GM23248 (cell line): ENCODE data around the gene TGFB3. TPM values are rescaled to one million over a fixed set of nuclear protein-coding genes. Genes with fewer than 3 reads are reported as not detected.

Experiments
- DNase-seq: peaks from one replicate; pipeline ENCODE4 v3.0.0-alpha.2; 2015
- H2AFZ ChIP-seq: fragments of 200-600 bp; sonication (generic); 2 replicates; pipeline ENCODE4 v1.6.1; 2016; ENCODE audit warnings: antibody characterized with exemption
- H3F3A ChIP-seq: fragments of 200-600 bp; sonication (generic); 2 replicates; pipeline ENCODE4 v1.6.1; 2016; ENCODE audit warnings: mild to moderate bottlenecking, antibody characterized with exemption, mixed run types; ENCODE audit not compliant: insufficient read depth
- H3K27ac ChIP-seq: fragments of 200-600 bp; sonication (generic); 2 replicates; pipeline ENCODE4 v1.5.1; 2016; ENCODE audit warnings: mild to moderate bottlenecking
- H3K27me3 ChIP-seq: fragments of 200-600 bp; sonication (generic); replicated peaks from 2 replicates; pipeline ENCODE4 v1.6.1; 2016; ENCODE audit warnings: mild to moderate bottlenecking; ENCODE audit not compliant: insufficient read depth
- H3K36me3 ChIP-seq: fragments of 200-600 bp; sonication (generic); 2 replicates; pipeline ENCODE4 v1.6.1; 2016; ENCODE audit warnings: low read depth, mild to moderate bottlenecking
- H3K4me1 ChIP-seq: fragments of 200-600 bp; sonication (generic); 2 replicates; pipeline ENCODE4 v1.6.1; 2016; ENCODE audit warnings: mild to moderate bottlenecking; ENCODE audit not compliant: insufficient read depth
- H3K4me2 ChIP-seq: fragments of 200-600 bp; sonication (generic); one replicate; pipeline ENCODE4 v1.6.1; 2016; ENCODE audit warnings: mild to moderate bottlenecking; ENCODE audit not compliant: unreplicated experiment
- H3K4me3 ChIP-seq: fragments of 200-600 bp; sonication (generic); 2 replicates; pipeline ENCODE4 v1.5.1; 2016; ENCODE audit warnings: mild to moderate bottlenecking
- H3K79me2 ChIP-seq: fragments of 200-600 bp; sonication (generic); 2 replicates; pipeline ENCODE4 v1.6.1; 2016; ENCODE audit warnings: mild to moderate bottlenecking; ENCODE audit not compliant: insufficient read depth
- H3K9ac ChIP-seq: fragments of 200-600 bp; sonication (generic); 2 replicates; pipeline ENCODE4 v1.6.1; 2016; ENCODE audit warnings: mild to moderate bottlenecking
- H3K9me2 ChIP-seq: fragments of 200-600 bp; sonication (generic); 2 replicates; pipeline ENCODE4 v1.6.1; 2016; ENCODE audit warnings: mixed run types, mild to moderate bottlenecking, moderate library complexity; ENCODE audit not compliant: insufficient read depth
- H3K9me3 ChIP-seq: fragments of 200-600 bp; sonication (generic); one replicate; pipeline ENCODE4 v1.6.1; 2017; ENCODE audit warnings: low read depth
- H4K20me1 ChIP-seq: fragments of 200-600 bp; sonication (generic); 2 replicates; pipeline ENCODE4 v1.6.0; 2016; ENCODE audit not compliant: insufficient read depth
- EZH2 ChIP-seq: fragments of 200-600 bp; sonication (generic); IDR thresholded peaks from 2 replicates; pipeline ENCODE4 v1.6.1; 2018; ENCODE audit warnings: antibody characterized with exemption, mild to moderate bottlenecking; ENCODE audit not compliant: insufficient read depth, poor library complexity, severe bottlenecking
- EZH2phosphoT487 ChIP-seq: fragments of 200-600 bp; sonication (generic); IDR thresholded peaks from 2 replicates; pipeline ENCODE4 v1.6.1; 2018; ENCODE audit warnings: antibody characterized with exemption, moderate library complexity, mild to moderate bottlenecking, low read depth; ENCODE audit not compliant: insufficient read depth
- WGBS, 2 experiments: methylation state at CpG; one replicate each; pipeline ENCODE4 v1.1.6; 2015 to 2017; ENCODE audit warnings: low lambda C conversion rate in 2 of 2, low coverage in 1 of 2; ENCODE audit errors: missing lambda C conversion rate in 2 of 2; 5-methylcytosine and 5-hydroxymethylcytosine counted together
- in situ Hi-C: fragments of 300-500 bp; cut with MboI; formaldehyde crosslinking; loops from 2 replicates; pipeline ENCODE4 v1.15.0; 2020
- polyA plus RNA-seq: library from polyadenylated mRNA; unstranded; fragments of >200 nt; fragmentation: Nextera tagmentation; extraction: Ambion mirVana; gene quantifications from 2 replicates; pipeline ENCODE4 v1.2.1, GENCODE V29; 2016
- total RNA-seq: library from RNA; depleted of rRNA; stranded (reverse); fragments of >200 nt; shearing (Covaris generic); gene quantifications from 2 replicates; pipeline ENCODE4 v1.2.3, GENCODE V29; 2014

TGFB3 gene
- total and polyA plus RNA-seq, 2 experiments from 2014 or later = 3.2 to 3.7 TPM

DNA sequence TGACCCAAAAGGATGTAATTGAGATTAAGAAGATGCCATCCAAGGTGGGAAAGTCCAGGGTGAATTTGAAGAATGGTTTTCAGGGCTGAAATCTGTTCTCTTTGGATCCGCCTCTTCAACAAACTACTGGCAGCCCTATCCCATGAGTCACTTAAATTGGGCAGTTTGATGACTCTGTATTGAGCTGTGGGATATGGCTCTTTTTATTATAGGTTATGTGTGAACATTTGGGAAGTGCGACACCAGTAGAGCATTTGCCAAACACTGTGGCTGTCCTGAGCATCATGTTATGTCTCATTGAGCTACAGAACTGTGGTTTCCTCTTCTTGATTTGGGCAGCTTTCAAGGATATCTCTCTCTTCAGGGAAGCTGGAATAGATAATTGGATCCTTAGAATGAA, 26.1 kb upstream of the TGFB3 start:
- Histone ChIP-seq H3K9me2 (no peaks in the 10 kb centered on the region), H2AFZ (no peak overlapping the region), H3K4me1 (peaks cover 11% of the 10 kb centered on the region), H3K27me3 (no peaks in the 10 kb centered on the region), H3K4me2 (no peak overlapping the region), H3K36me3 (peaks cover 33% of the 10 kb centered on the region), H3K27ac (no peak overlapping the region), H3K9ac (no peak overlapping the region), H3F3A (peaks cover 15% of the 10 kb centered on the region), H4K20me1 (no peaks in the 10 kb centered on the region; the same call in 1 of the 2 replicates), H3K4me3 (no peak overlapping the region), H3K9me3 (no peaks in the 10 kb centered on the region), H3K79me2 (no peaks in the 10 kb centered on the region)
- DNase-seq = peak; percentile 72
- WGBS, 2 experiments = 60 to 63% methylated on average over 2 of the region's 2 CpGs
- in situ Hi-C loops = no loop called here
- no peak for TF ChIP-seq EZH2
- TF ChIP-seq EZH2phosphoT487 = no peak

DNA sequence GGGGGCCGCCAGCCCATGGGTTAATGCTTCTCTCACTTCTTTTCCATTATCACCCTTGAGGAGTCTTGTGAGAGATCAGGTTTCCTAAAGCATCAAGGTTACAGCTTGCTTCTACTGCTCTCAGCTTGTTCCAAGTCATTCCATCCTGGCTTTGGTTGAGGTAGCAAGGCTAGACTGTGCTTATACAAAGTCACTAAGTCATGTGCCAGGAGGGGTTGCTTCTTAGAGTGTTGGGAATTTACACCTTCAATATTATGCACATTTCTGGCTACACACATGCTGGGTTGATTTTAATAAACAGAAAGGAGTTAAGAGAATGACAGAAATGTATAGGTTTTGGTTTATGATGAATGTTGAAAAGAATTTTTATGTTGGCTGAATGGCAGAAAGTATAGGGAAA, 25.6 kb upstream of the TGFB3 start:
- no peak overlapping the region for H3K4me2 ChIP-seq
- peaks cover 30% of the 10 kb centered on the region for H3K36me3 ChIP-seq
- no peaks in the 10 kb centered on the region for H3K27me3 ChIP-seq
- TF ChIP-seq EZH2phosphoT487 (no peak), EZH2 (no peak)
- in situ Hi-C loops = no loop called here
- H3K4me1 ChIP-seq = peaks cover 11% of the 10 kb centered on the region
- H4K20me1 ChIP-seq = no peaks in the 10 kb centered on the region; the same call in 1 of the 2 replicates
- no peak overlapping the region for H3K4me3 ChIP-seq
- H2AFZ ChIP-seq = no peak overlapping the region
- no peak overlapping the region for H3K27ac ChIP-seq
- H3K9me2 ChIP-seq = no peaks in the 10 kb centered on the region
- no peak overlapping the region for H3K9ac ChIP-seq
- H3K79me2 ChIP-seq = no peaks in the 10 kb centered on the region
- DNase-seq = no peak
- H3F3A ChIP-seq = peaks cover 15% of the 10 kb centered on the region
- no peaks in the 10 kb centered on the region for H3K9me3 ChIP-seq
- 91 to 95% methylated on average over 1 of the region's 1 CpG for WGBS, 2 experiments

DNA sequence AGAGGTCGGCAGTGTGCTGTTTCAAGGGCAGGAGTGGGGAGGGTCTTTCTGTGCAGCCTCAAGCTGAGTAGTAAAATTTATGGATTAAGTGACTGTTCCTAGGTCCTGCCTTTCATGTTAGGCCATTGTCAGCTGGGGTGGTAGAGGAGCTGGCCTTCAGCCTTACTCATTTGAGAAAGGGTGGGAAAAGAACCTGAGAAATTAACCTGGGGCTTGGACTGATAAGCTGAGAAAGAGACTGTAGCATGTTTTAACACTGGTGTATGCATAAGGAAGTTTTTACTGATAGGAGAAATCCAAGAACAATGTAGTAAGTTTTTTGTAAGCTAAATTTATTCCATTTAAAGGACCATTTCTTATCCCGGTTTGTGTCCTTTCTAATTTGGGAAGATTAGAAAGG, 24.5 kb upstream of the TGFB3 start:
- Histone ChIP-seq H3K79me2 (no peaks in the 10 kb centered on the region), H3K9me3 (no peaks in the 10 kb centered on the region), H3K27me3 (no peaks in the 10 kb centered on the region), H3K9me2 (no peaks in the 10 kb centered on the region), H3K9ac (no peak overlapping the region), H3K36me3 (peaks cover 32% of the 10 kb centered on the region), H3F3A (peaks cover 15% of the 10 kb centered on the region), H4K20me1 (no peaks in the 10 kb centered on the region; the same call in 1 of the 2 replicates), H3K4me2 (no peak overlapping the region), H3K4me1 (peaks cover 11% of the 10 kb centered on the region), H3K4me3 (no peak overlapping the region), H2AFZ (no peak overlapping the region), H3K27ac (no peak overlapping the region)
- no peak for DNase-seq
- TF ChIP-seq EZH2 (no peak), EZH2phosphoT487 (no peak)
- in situ Hi-C loops = no loop called here
- 93 to 96% methylated on average over 2 of the region's 2 CpGs for WGBS, 2 experiments

DNA sequence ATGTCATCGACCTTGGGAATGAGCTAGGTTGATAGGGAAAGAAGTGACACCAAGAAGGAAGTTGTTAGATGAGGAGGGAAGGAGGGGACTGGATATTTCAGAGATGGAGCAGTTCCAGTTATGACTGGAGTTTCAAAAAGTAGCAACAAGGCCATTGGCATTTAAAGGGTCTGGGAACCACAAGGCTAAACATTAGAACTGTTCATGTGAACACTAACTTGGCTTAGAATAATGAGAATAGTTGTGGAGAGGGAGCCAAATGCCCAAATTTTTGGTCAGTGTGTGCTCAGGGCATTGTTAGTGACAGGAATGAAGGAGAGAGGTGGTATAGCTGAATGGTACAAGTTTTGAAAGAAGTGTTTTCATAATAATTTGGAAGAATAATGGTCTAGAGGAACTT, 20.6 kb upstream of the TGFB3 start:
- no peak overlapping the region for H3K4me3 ChIP-seq
- no peaks in the 10 kb centered on the region for H3K9me3 ChIP-seq
- H3K36me3 ChIP-seq = peaks cover 46% of the 10 kb centered on the region
- no peak overlapping the region for H3K4me2 ChIP-seq
- no peak for TF ChIP-seq EZH2
- no peak for TF ChIP-seq EZH2phosphoT487
- no peaks in the 10 kb centered on the region for H3K9me2 ChIP-seq
- peaks cover 1% of the 10 kb centered on the region for H3K4me1 ChIP-seq
- WGBS, 2 experiments = 91 to 96% methylated on average over 1 of the region's 1 CpG
- no peak overlapping the region for H2AFZ ChIP-seq
- no peaks in the 10 kb centered on the region for H3K27me3 ChIP-seq
- no peaks in the 10 kb centered on the region for H4K20me1 ChIP-seq
- no peak overlapping the region for H3K9ac ChIP-seq
- no peaks in the 10 kb centered on the region for H3K79me2 ChIP-seq
- H3K27ac ChIP-seq = no peak overlapping the region
- H3F3A ChIP-seq = peaks cover 4% of the 10 kb centered on the region
- in situ Hi-C loops = no loop called here
- no peak for DNase-seq

DNA sequence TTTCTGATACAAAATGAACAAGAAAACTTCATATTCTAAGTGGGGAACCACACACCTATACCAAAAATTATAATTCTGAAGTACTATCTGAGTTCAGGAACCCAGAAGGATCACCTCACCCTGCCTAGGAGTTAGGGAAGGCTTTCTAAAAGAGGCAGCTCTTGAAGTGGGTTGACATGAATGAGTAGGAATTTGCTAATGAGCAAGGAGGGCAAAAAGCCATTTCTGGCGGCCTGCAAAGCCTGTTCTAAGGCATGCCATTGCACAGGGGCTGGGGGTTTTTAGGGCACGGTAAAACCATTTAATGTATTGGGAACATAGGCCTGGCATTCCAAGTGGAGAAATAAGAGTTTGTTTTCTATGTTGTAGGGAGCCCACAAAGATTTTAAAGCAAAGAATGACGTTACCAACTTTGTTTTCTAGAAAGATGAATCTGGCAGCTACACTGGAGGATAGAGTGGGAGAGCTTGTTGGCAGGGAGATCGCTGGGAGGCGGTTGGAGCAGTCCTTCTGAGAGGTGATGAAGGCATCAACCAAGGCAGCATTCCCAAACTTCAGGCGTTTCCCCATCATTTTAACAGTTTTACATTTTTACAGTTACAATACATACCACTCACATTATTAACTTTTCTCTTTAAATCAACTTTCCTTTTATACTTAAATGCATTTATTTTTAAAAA, 17.9 kb upstream of the TGFB3 start:
- in situ Hi-C loops = no loop called here
- H3K9me2 ChIP-seq = no peaks in the 10 kb centered on the region
- WGBS, 2 experiments = 74 to 80% methylated on average over 6 of the region's 6 CpGs

More for the DNA sequence above, 17.9 kb upstream of the TGFB3 start:
- Histone ChIP-seq H3K4me2 (no peak overlapping the region), H3K4me1 (peaks cover 18% of the 10 kb centered on the region), H3K79me2 (no peaks in the 10 kb centered on the region), H3K9ac (no peak overlapping the region), H3F3A (peaks cover 20% of the 10 kb centered on the region), H4K20me1 (no peaks in the 10 kb centered on the region), H2AFZ (no peak overlapping the region), H3K4me3 (no peak overlapping the region), H3K9me3 (no peaks in the 10 kb centered on the region), H3K36me3 (peaks cover 46% of the 10 kb centered on the region), H3K27me3 (no peaks in the 10 kb centered on the region), H3K27ac (no peak overlapping the region)
- TF ChIP-seq EZH2 (no peak), EZH2phosphoT487 (no peak)
- no peak for DNase-seq
